Lower leg skin (tissue), 3 donors: ENCODE results near the gene RASSF5.

Source experiments
- POLR2A ChIP-seq, 2 donors: fragments of 450-650 bp; IDR thresholded peaks; one replicate each; pipeline ENCODE4 v1.6.1; 2016 to 2017; ENCODE audit warnings: antibody characterized with exemption in 2 of 2, mild to moderate bottlenecking in 1 of 2, moderate library complexity in 1 of 2
- TF ChIP-seq, protein P1 (sequence below), 3 donors: fragments of 450-650 bp; IDR thresholded peaks; one replicate each; pipeline ENCODE4 v1.5.1; 2016; ENCODE audit warnings: antibody characterized with exemption in 3 of 3, mild to moderate bottlenecking in 3 of 3, moderate library complexity in 2 of 3

DNA sequence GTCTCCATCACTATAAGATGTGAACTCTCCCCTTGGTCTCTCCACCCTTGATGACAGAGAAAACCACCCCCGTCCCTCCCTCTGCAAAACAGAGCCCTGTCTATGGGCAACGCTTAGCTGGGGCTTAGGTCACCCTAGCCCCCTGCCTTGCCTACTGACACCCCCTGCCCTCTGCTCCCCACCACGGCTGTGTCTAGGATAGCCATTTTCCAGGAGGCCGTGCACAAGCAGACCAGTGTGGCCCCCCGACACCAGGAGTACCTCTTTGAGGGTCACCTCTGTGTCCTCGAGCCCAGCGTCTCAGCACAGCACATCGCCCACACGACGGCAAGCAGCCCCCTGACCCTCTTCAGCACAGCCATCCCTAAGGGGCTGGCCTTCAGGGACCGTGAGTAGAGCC lies 28.6 kb upstream of the RASSF5 start:
- TF ChIP-seq, protein P1, sequence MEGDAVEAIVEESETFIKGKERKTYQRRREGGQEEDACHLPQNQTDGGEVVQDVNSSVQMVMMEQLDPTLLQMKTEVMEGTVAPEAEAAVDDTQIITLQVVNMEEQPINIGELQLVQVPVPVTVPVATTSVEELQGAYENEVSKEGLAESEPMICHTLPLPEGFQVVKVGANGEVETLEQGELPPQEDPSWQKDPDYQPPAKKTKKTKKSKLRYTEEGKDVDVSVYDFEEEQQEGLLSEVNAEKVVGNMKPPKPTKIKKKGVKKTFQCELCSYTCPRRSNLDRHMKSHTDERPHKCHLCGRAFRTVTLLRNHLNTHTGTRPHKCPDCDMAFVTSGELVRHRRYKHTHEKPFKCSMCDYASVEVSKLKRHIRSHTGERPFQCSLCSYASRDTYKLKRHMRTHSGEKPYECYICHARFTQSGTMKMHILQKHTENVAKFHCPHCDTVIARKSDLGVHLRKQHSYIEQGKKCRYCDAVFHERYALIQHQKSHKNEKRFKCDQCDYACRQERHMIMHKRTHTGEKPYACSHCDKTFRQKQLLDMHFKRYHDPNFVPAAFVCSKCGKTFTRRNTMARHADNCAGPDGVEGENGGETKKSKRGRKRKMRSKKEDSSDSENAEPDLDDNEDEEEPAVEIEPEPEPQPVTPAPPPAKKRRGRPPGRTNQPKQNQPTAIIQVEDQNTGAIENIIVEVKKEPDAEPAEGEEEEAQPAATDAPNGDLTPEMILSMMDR (IDR thresholded peaks at IDR 0.05), result no peak
- TF ChIP-seq POLR2A (IDR thresholded peaks at IDR 0.05), result no peak
